Fibroblast of lung (primary cell): ENCODE results near the gene GRB2. TPM values are rescaled to one million over a fixed set of nuclear protein-coding genes. Genes with fewer than 3 reads are reported as not detected.

ENCODE experiments used
- DNase-seq, 2 donors: peaks; one replicate each; pipeline versions ENCODE4 v3.0.0 to v3.0.0-alpha.2; 2010; ENCODE audit warnings: low read depth in 2 of 2
- H2AFZ ChIP-seq: 2 replicates; pipeline ENCODE4 v1.5.1; 2012; ENCODE audit warnings: low read length, control low read depth, inconsistent platforms
- H3K27ac ChIP-seq: 2 replicates; pipeline ENCODE4 v1.5.1; 2011; ENCODE audit warnings: low read length, control low read depth; ENCODE audit not compliant: insufficient read depth
- H3K27me3 ChIP-seq: 2 replicates; pipeline ENCODE4 v1.5.1; 2011; ENCODE audit warnings: mild to moderate bottlenecking, low read length; ENCODE audit not compliant: control insufficient read depth, insufficient read depth
- H3K36me3 ChIP-seq: 2 replicates; pipeline ENCODE4 v1.5.1; 2011; ENCODE audit warnings: low read length; ENCODE audit not compliant: control insufficient read depth, insufficient read depth
- H3K4me1 ChIP-seq: 2 replicates; pipeline ENCODE4 v1.5.1; 2011; ENCODE audit warnings: low read length; ENCODE audit not compliant: control insufficient read depth, insufficient read depth; ENCODE audit errors: extremely low read depth
- H3K4me2 ChIP-seq: 2 replicates; pipeline ENCODE4 v1.5.1; 2011; ENCODE audit warnings: low read length, control low read depth; ENCODE audit not compliant: insufficient read depth; ENCODE audit errors: extremely low read depth
- H3K4me3 ChIP-seq, 4 experiments: fragments of 200-600 bp in 1 of 4; sonication (generic) in 1 of 4; replicated peaks in 1 of 4; 2 replicates each; pipeline ENCODE4 v1.5.1; 2011 to 2016; ENCODE audit warnings: low read length in 4 of 4, low read depth in 3 of 4, mild to moderate bottlenecking in 3 of 4, control low read depth in 2 of 4, inconsistent platforms in 1 of 4, mixed read lengths in 1 of 4; ENCODE audit not compliant: insufficient read depth in 1 of 4; ENCODE audit errors: control extremely low read depth in 1 of 4
- H3K79me2 ChIP-seq: 2 replicates; pipeline ENCODE4 v1.5.1; 2012; ENCODE audit warnings: mild to moderate bottlenecking, low read length, inconsistent platforms; ENCODE audit not compliant: control insufficient read depth, insufficient read depth
- H3K9ac ChIP-seq: 2 replicates; pipeline ENCODE4 v1.5.1; 2011; ENCODE audit warnings: mild to moderate bottlenecking, low read length, control low read depth; ENCODE audit not compliant: insufficient read depth
- H3K9me3 ChIP-seq: 2 replicates; pipeline ENCODE4 v1.5.1; 2012; ENCODE audit warnings: low read depth, low read length; ENCODE audit not compliant: control insufficient read depth, insufficient read depth
- H4K20me1 ChIP-seq: 2 replicates; pipeline ENCODE4 v1.5.1; 2011; ENCODE audit warnings: low read length; ENCODE audit not compliant: control insufficient read depth, insufficient read depth; ENCODE audit errors: extremely low read depth
- CTCF ChIP-seq, 2 donors: IDR thresholded peaks in 1 of 2; conservative IDR thresholded peaks in 1 of 2; 1 replicate in 1 of 2; 2 replicates in 1 of 2; pipeline ENCODE4 v1.5.1; 2011 to 2012; ENCODE audit warnings: low read length in 2 of 2, control low read depth in 1 of 2, inconsistent platforms in 1 of 2, low read depth in 1 of 2, mild to moderate bottlenecking in 1 of 2
- EZH2 ChIP-seq: IDR thresholded peaks from 2 replicates; pipeline ENCODE4 v1.5.1; 2012; ENCODE audit warnings: low read length, control low read depth, mild to moderate bottlenecking; ENCODE audit errors: missing control alignments
- polyA plus RNA-seq, 2 donors: library from polyadenylated mRNA; depleted of rRNA in 1 of 2; stranded (reverse) in 1 of 2; unstranded in 1 of 2; fragments of >200 nt; gene quantifications; 2 replicates each; pipeline ENCODE4 v1.2.1, GENCODE V29; 2011 to 2012; ENCODE audit warnings: missing spikeins in 1 of 2
- total RNA-seq: library from RNA; depleted of rRNA; stranded (reverse); fragments of >200 nt; gene quantifications from 2 replicates; pipeline ENCODE4 v1.2.1, GENCODE V29; 2014

The GRB2 gene
- total and polyA plus RNA-seq, 2 donors (not counting 1 experiment from before 2014, with no cell fraction given): 68.9 to 69.7 TPM

GRCh38 chr17:75414488-75414887 is 9.0 kb upstream of the GRB2 start:
- H3K4me3 ChIP-seq: no peak overlapping the region
- no peaks in the 10 kb centered on the region for H3K4me1 ChIP-seq
- no peak overlapping the region for H3K27ac ChIP-seq
- no peak for TF ChIP-seq CTCF (conservative IDR thresholded peaks at IDR 0.05 in 1 of 2, IDR thresholded peaks at IDR 0.05 in 1 of 2; ENCODE audit: low read depth in 1 of 2, low read length in 2 of 2)
- no peak for TF ChIP-seq EZH2
- peaks cover 9% of the 10 kb centered on the region for H3K27me3 ChIP-seq
- H3K9ac ChIP-seq: no peak overlapping the region
- H2AFZ ChIP-seq: no peak overlapping the region
- no peak for DNase-seq
- no peaks in the 10 kb centered on the region for H3K79me2 ChIP-seq
- H3K36me3 ChIP-seq: no peaks in the 10 kb centered on the region
- H4K20me1 ChIP-seq: no peaks in the 10 kb centered on the region
- H3K4me2 ChIP-seq: no peak overlapping the region
- H3K9me3 ChIP-seq: no peaks in the 10 kb centered on the region

GRCh38 chr17:75412455-75413317 is 7.2 kb upstream of the GRB2 start:
- Histone ChIP-seq H3K4me2 (peak overlapping the region; percentile 76), H2AFZ (peak overlapping the region; percentile 3), H3K4me1 (no peaks in the 10 kb centered on the region), H3K9me3 (no peaks in the 10 kb centered on the region), H3K4me3 (peak overlapping the region in 2 of 4 experiments; percentile 24 to 29), H3K27ac (no peak overlapping the region), H3K79me2 (no peaks in the 10 kb centered on the region), H4K20me1 (no peaks in the 10 kb centered on the region), H3K9ac (no peak overlapping the region), H3K36me3 (no peaks in the 10 kb centered on the region), H3K27me3 (peaks cover 9% of the 10 kb centered on the region)
- no peak for TF ChIP-seq EZH2
- TF ChIP-seq CTCF (conservative IDR thresholded peaks at IDR 0.05 in 1 of 2, IDR thresholded peaks at IDR 0.05 in 1 of 2; ENCODE audit: low read depth in 1 of 2, low read length in 2 of 2): peak; percentile 78 to 81
- peak; percentile 48 to 79 for DNase-seq

DNA sequence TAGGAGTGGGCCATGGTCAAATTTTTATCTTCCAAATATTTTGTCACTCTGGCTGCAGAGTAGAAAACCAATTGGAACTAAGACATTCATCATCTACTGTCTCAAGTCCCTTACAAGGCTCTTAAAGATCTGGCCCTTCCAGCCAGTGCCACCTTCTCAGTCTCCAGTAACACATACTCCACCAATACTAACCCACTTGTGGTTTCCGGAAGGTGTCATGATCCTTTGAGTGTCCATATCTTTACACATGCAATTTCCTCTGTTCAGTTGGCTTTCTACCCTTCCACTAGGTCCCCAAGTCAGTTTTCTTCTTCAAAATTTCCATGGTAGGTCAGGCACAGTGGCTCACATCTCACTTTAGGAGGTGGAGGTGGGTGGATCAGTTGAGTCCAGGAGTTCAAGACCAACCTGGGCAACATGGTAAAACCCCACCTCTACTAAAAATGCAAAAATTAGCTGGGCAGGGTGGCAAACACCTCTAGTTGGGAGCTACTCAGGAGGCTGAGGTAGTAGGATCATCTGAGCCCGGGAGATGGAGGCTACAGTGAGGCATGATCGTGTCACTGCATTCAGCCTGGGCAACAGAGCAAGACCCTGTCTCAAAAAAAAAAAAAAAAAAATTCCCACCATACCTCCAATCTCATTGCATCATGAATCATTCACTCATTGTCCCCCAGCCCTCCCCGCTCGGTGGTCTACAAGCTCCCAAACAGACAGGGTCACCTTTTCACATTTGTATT is 6.0 kb upstream of the GRB2 start:
- no peak for DNase-seq
- no peaks in the 10 kb centered on the region for H3K36me3 ChIP-seq
- peaks cover 9% of the 10 kb centered on the region for H3K27me3 ChIP-seq
- no peaks in the 10 kb centered on the region for H3K9me3 ChIP-seq
- no peaks in the 10 kb centered on the region for H3K79me2 ChIP-seq
- no peaks in the 10 kb centered on the region for H3K4me1 ChIP-seq
- H3K27ac ChIP-seq: no peak overlapping the region
- H3K4me2 ChIP-seq: no peak overlapping the region
- TF ChIP-seq EZH2: no peak
- no peak for TF ChIP-seq CTCF (conservative IDR thresholded peaks at IDR 0.05 in 1 of 2, IDR thresholded peaks at IDR 0.05 in 1 of 2; ENCODE audit: low read depth in 1 of 2, low read length in 2 of 2)
- H3K9ac ChIP-seq: no peak overlapping the region
- no peak overlapping the region for H3K4me3 ChIP-seq
- no peaks in the 10 kb centered on the region for H4K20me1 ChIP-seq
- no peak overlapping the region for H2AFZ ChIP-seq
